Endodermal cell (in vitro differentiated cells): ENCODE measurements around the gene PGAM5. TPM values are rescaled to one million over a fixed set of nuclear protein-coding genes. Genes with fewer than 3 reads are reported as not detected.

ENCODE experiments used
- DNase-seq: peaks from one replicate; pipeline ENCODE4 v3.0.0-alpha.2; 2017
- H3K27ac ChIP-seq: 2 replicates; pipeline ENCODE4 v1.5.1; 2013; ENCODE audit warnings: mild to moderate bottlenecking, low read depth, low read length, moderate library complexity
- H3K27me3 ChIP-seq: 2 replicates; pipeline ENCODE4 v1.6.1; 2013; ENCODE audit warnings: mild to moderate bottlenecking, low read length, moderate library complexity; ENCODE audit not compliant: insufficient read depth, control insufficient read depth, poor library complexity, severe bottlenecking
- H3K36me3 ChIP-seq: 2 replicates; pipeline ENCODE4 v1.7.0; 2013; ENCODE audit warnings: mild to moderate bottlenecking, low read length, moderate library complexity; ENCODE audit not compliant: control insufficient read depth, insufficient read depth
- H3K4me1 ChIP-seq: one replicate; pipeline ENCODE4 v1.7.0; 2013; ENCODE audit warnings: low read length; ENCODE audit not compliant: control insufficient read depth, insufficient read depth
- H3K4me3 ChIP-seq: 2 replicates; pipeline ENCODE4 v1.5.1; 2013; ENCODE audit warnings: mild to moderate bottlenecking, low read length, moderate library complexity
- H3K9ac ChIP-seq: 2 replicates; pipeline ENCODE4 v1.6.1; 2013; ENCODE audit warnings: mild to moderate bottlenecking, low read length, moderate library complexity; ENCODE audit not compliant: poor library complexity, severe bottlenecking; ENCODE audit errors: extremely low read depth
- H3K9me3 ChIP-seq: 2 replicates; pipeline ENCODE4 v1.6.1; 2013; ENCODE audit warnings: mild to moderate bottlenecking, low read length, moderate library complexity; ENCODE audit not compliant: control insufficient read depth
- H3K27ac Mint-ChIP-seq: 2 replicates; pipeline ENCODE4 v1.8.0; 2020; ENCODE audit warnings: mixed read lengths
- H3K27me3 Mint-ChIP-seq: 2 replicates; pipeline ENCODE4 v1.8.0; 2021; ENCODE audit warnings: mild to moderate bottlenecking, mixed read lengths; ENCODE audit not compliant: insufficient read depth
- H3K36me3 Mint-ChIP-seq: 2 replicates; pipeline ENCODE4 v1.8.0; 2020; ENCODE audit warnings: low read depth, mixed read lengths
- H3K4me1 Mint-ChIP-seq: 2 replicates; pipeline ENCODE4 v1.8.0; 2020; ENCODE audit warnings: mixed read lengths
- H3K4me3 Mint-ChIP-seq: 2 replicates; pipeline ENCODE4 v1.8.0; 2020; ENCODE audit warnings: mild to moderate bottlenecking, moderate library complexity, mixed read lengths
- H3K9me3 Mint-ChIP-seq: 2 replicates; pipeline ENCODE4 v1.8.0; 2020; ENCODE audit warnings: mild to moderate bottlenecking, mixed read lengths
- CTCF ChIP-seq: fragments of 200-600 bp; sonication (generic); conservative IDR thresholded peaks from 2 replicates; pipeline ENCODE4 v1.5.0; 2021; ENCODE audit warnings: antibody characterized with exemption, mild to moderate bottlenecking
- WGBS, 2 experiments: methylation state at CpG; one replicate each; pipeline versions ENCODE4 v1.1.5 to v1.1.7; 2013; ENCODE audit warnings: missing lambda C conversion rate in 2 of 2, mixed read lengths in 1 of 2; ENCODE audit not compliant: insufficient coverage in 1 of 2, insufficient read length in 1 of 2; 5-methylcytosine and 5-hydroxymethylcytosine counted together
- total RNA-seq, 2 donors: library from RNA; stranded (reverse); fragmentation: NEBNext Ultra II Directional in 1 of 2; extraction: Animal tissue kit (Norgen Biotek cat#: 25700) in 1 of 2; gene quantifications; 2 replicates in 1 of 2; 3 replicates in 1 of 2; pipeline ENCODE4 v1.2.1, GENCODE V29; 2021

PGAM5 gene
- total RNA-seq, 2 donors from 2014 or later, result 60.2 to 64.3 TPM

GRCh38 chr12:132771126-132771838 lies 60.6 kb downstream of the PGAM5 start:
- no peak overlapping the region for H3K9ac ChIP-seq
- no peak for DNase-seq
- H3K9me3 ChIP-seq, result no peaks in the 10 kb centered on the region
- Mint-ChIP-seq H3K27ac (no peak overlapping the region), H3K27me3 (no peaks in the 10 kb centered on the region), H3K9me3 (no peaks in the 10 kb centered on the region), H3K36me3 (peaks cover 49% of the 10 kb centered on the region), H3K4me1 (peaks cover 3% of the 10 kb centered on the region), H3K4me3 (no peak overlapping the region)
- no peak overlapping the region for H3K27ac ChIP-seq
- H3K4me3 ChIP-seq, result no peak overlapping the region
- TF ChIP-seq CTCF, result no peak
- H3K36me3 ChIP-seq, result peaks cover 67% of the 10 kb centered on the region
- WGBS, 2 experiments, result 96 to 99% methylated on average over 6 to 15 of the region's 15 CpGs
- no peaks in the 10 kb centered on the region for H3K4me1 ChIP-seq
- no peaks in the 10 kb centered on the region for H3K27me3 ChIP-seq

Other genes with a start within 250 kb of the PGAM5 start
- 10 to 100 TPM; 74.9 to 92.3 TPM for gene FBRSL1, start 220.7 kb upstream of the PGAM5 start, total RNA-seq
- not detected for gene LRCOL1, start 100.3 kb upstream of the PGAM5 start, total RNA-seq
- gene P2RX2, start 92.1 kb upstream of the PGAM5 start, total RNA-seq, result 1 to 10 TPM in 1 of 2 donors, under 1 TPM in 1; 0.97 to 2.8 TPM
- 100 to 1,000 TPM; 165 to 212 TPM for gene POLE, start 23.5 kb upstream of the PGAM5 start, total RNA-seq
- gene PXMP2, start 23.3 kb upstream of the PGAM5 start, total RNA-seq, result 10 to 100 TPM; 26.7 to 27.0 TPM
- 10 to 100 TPM; 87.8 to 88.5 TPM for gene ANKLE2, start 51.0 kb downstream of the PGAM5 start, total RNA-seq
- gene GOLGA3, start 118.0 kb downstream of the PGAM5 start, total RNA-seq, result 10 to 100 TPM; 38.2 to 43.5 TPM
- 10 to 100 TPM; 57.0 to 80.4 TPM for gene CHFR, start 176.8 kb downstream of the PGAM5 start, total RNA-seq
- 10 to 100 TPM; 12.8 to 25.8 TPM for gene ZNF605, start 245.5 kb downstream of the PGAM5 start, total RNA-seq